Calu3 (cell line): ENCODE measurements around the gene MTREX. TPM values are rescaled to one million over a fixed set of nuclear protein-coding genes. Genes with fewer than 3 reads are reported as not detected.

Experiments used
- BruUV-seq: library from RNA; stranded (reverse); fragments of 400-500 nt; replicated peaks from 2 replicates; lab custom pipeline; 2021; lab: Mats Ljungman, UMichigan
- CTCF ChIA-PET: fragments of 300-600 bp; sonication (Branson Sonifier 250); formaldehyde crosslinking; loops from one replicate; lab custom pipeline; 2022; ENCODE audit warnings: antibody characterized with exemption; lab: Charles Lee
- DNase-seq: peaks from one replicate; pipeline ENCODE4 v3.0.0; 2022
- H3K27ac Mint-ChIP-seq: one replicate; pipeline ENCODE4 v1.8.0; 2022; ENCODE audit warnings: mixed read lengths; ENCODE audit not compliant: unreplicated experiment
- H3K27me3 Mint-ChIP-seq: one replicate; pipeline ENCODE4 v1.8.0; 2022; ENCODE audit warnings: mixed read lengths; ENCODE audit not compliant: unreplicated experiment
- H3K36me3 Mint-ChIP-seq: one replicate; pipeline ENCODE4 v1.8.0; 2022; ENCODE audit warnings: mild to moderate bottlenecking, moderate library complexity, mixed read lengths; ENCODE audit not compliant: insufficient read depth, unreplicated experiment
- H3K4me1 Mint-ChIP-seq: one replicate; pipeline ENCODE4 v1.8.0; 2022; ENCODE audit warnings: mild to moderate bottlenecking, low read depth, mixed read lengths; ENCODE audit not compliant: unreplicated experiment
- H3K4me3 Mint-ChIP-seq: one replicate; pipeline ENCODE4 v1.8.0; 2022; ENCODE audit warnings: mild to moderate bottlenecking, low read depth, moderate library complexity, mixed read lengths; ENCODE audit not compliant: unreplicated experiment
- H3K9me3 Mint-ChIP-seq: one replicate; pipeline ENCODE4 v1.8.0; 2022; ENCODE audit warnings: low read depth, mixed read lengths; ENCODE audit not compliant: unreplicated experiment
- intact Hi-C: fragments of 100-400 bp; cut with micrococcal nuclease; formaldehyde crosslinking; loops from one replicate; pipeline ENCODE4 v1.10.0; 2022; ENCODE audit not compliant: unreplicated experiment
- total RNA-seq: library from RNA; stranded (reverse); gene quantifications from 2 replicates; pipeline ENCODE4 v1.2.3, GENCODE V29; 2022
- TF ChIP-seq, protein P1 (sequence below): fragments of 200-600 bp; IDR thresholded peaks from one replicate; pipeline ENCODE4 v1.8.0; 2022; ENCODE audit warnings: antibody characterized with exemption; ENCODE audit not compliant: unreplicated experiment

MTREX gene
- total RNA-seq, 1 experiment from 2014 or later = 73.9 TPM

DNA sequence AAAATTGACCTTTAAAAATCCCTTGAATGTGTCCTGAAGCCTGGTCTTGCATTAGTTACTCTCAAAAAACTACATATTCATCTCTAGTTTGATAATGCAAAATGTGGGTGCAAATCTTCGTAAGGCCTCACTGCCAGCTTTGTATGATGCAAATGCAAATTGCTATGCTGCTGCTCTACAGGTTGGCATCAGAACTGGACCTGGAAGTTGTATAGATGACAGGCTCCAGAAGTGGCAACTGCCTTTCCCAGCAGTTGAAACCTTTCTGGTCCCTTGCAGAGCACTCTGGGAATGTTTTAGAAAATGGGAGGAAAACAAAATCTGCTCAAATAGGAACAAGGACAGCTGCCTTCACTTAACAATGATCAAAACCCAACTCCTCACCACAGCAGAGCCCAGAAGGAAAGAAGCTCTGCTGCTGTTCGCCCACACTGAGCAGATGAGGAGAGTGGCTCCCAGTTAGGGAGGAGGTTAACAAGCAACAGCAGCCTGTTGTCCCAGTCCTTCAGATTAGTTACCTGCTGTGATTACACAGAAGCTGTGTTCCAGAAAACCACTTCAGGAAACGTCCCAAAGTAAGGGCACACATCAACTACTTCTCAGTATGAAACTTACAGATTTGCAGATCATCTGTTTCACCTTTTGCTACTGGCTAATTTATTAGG, 133.4 kb downstream of the MTREX start:
- no peak overlapping the region for H3K27ac Mint-ChIP-seq
- BruUV-seq = no TSS peak
- H3K27me3 Mint-ChIP-seq = no peaks in the 10 kb centered on the region
- H3K36me3 Mint-ChIP-seq = peaks cover 17% of the 10 kb centered on the region
- H3K9me3 Mint-ChIP-seq = peaks cover 2% of the 10 kb centered on the region
- intact Hi-C loops = no loop called here
- no peak overlapping the region for H3K4me3 Mint-ChIP-seq
- TF ChIP-seq, protein P1, sequence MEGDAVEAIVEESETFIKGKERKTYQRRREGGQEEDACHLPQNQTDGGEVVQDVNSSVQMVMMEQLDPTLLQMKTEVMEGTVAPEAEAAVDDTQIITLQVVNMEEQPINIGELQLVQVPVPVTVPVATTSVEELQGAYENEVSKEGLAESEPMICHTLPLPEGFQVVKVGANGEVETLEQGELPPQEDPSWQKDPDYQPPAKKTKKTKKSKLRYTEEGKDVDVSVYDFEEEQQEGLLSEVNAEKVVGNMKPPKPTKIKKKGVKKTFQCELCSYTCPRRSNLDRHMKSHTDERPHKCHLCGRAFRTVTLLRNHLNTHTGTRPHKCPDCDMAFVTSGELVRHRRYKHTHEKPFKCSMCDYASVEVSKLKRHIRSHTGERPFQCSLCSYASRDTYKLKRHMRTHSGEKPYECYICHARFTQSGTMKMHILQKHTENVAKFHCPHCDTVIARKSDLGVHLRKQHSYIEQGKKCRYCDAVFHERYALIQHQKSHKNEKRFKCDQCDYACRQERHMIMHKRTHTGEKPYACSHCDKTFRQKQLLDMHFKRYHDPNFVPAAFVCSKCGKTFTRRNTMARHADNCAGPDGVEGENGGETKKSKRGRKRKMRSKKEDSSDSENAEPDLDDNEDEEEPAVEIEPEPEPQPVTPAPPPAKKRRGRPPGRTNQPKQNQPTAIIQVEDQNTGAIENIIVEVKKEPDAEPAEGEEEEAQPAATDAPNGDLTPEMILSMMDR = no peak
- CTCF ChIA-PET = no interaction called here
- DNase-seq = no peak
- H3K4me1 Mint-ChIP-seq = peaks cover 44% of the 10 kb centered on the region

DNA sequence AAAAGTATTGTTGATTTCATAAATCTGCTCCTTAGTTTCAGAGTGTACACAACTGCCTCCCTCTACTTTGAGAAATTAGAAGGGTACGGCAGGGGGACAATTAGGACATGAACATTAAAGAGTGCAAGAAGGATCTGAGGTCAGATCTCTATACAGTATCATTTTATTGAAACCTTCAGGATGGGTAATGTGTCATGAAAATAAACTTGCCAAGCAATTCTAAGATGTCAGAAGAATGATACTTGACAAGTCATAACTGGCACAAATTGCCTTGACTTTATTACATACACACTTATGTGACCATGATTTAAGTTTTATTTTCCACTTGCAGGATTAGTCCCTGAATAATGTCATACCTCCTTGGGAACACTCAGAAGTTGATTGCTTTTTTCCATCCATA, 134.2 kb downstream of the MTREX start:
- intact Hi-C loops = no loop called here
- DNase-seq = no peak
- no peak overlapping the region for H3K27ac Mint-ChIP-seq
- no peak overlapping the region for H3K4me3 Mint-ChIP-seq
- peaks cover 49% of the 10 kb centered on the region for H3K4me1 Mint-ChIP-seq
- CTCF ChIA-PET = no interaction called here
- H3K27me3 Mint-ChIP-seq = no peaks in the 10 kb centered on the region
- TF ChIP-seq, protein P1 = no peak
- no peaks in the 10 kb centered on the region for H3K9me3 Mint-ChIP-seq
- peaks cover 14% of the 10 kb centered on the region for H3K36me3 Mint-ChIP-seq
- BruUV-seq = no TSS peak

DNA sequence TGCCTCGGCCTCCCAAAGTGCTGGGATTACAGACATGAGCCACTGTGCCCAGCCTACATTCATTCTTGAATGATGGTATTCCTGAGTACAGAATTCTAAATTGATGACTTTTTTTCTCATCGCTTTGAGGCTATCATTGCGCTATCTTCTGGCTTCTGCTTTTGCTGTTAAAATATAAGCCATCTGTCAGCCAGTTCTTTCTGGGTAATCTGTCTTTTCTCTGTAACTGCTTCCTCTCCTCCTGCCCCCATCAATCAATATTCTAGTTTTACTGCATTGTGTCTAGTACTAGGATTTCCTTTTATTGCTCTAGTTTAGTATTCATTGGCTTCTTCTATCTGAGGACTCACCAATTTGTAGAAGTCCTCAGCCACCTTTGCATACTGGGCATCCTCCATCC, 138.0 kb downstream of the MTREX start:
- CTCF ChIA-PET = no interaction called here
- Mint-ChIP-seq H3K4me3 (no peak overlapping the region), H3K27me3 (no peaks in the 10 kb centered on the region), H3K9me3 (no peaks in the 10 kb centered on the region), H3K36me3 (no peaks in the 10 kb centered on the region), H3K4me1 (peaks cover 20% of the 10 kb centered on the region), H3K27ac (no peak overlapping the region)
- TF ChIP-seq, protein P1 = no peak
- intact Hi-C loops = no loop called here
- BruUV-seq = no TSS peak
- DNase-seq = no peak

DNA sequence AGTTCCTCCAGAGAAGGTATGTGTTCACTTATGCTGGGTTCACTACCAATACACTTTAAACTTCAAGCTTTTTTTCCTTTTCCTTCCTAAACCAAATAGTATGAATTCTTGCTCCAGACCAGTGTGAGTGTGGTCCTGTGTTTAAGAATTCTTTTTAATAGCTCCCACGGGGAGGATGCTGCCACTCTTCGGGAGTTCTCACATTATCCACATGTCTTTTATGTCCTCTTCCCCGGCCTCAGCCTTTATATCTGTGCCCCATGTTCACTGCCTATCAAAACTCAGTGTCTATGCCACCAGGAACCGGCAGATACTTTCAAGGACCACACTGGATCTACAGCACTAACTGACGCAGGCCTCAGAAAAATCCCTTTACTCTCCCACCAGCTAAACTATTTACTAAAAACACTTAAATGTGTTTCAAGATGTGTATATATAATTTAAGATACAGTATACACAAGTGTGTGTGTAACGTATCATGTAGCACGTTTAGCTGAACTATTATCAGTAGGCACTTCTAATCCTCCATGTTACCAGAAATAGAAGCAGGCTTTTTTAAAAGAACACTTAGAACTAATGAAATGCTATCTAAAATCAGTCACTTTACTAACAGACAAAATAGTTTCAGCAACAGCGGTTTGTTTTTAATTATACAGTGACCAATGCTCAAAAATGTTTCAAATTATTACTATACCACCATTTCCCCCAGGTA, 139.0 kb downstream of the MTREX start:
- intact Hi-C loops = no loop called here
- no peak for DNase-seq
- no peak overlapping the region for H3K27ac Mint-ChIP-seq
- no peaks in the 10 kb centered on the region for H3K9me3 Mint-ChIP-seq
- H3K4me3 Mint-ChIP-seq = no peak overlapping the region
- TF ChIP-seq, protein P1 = no peak
- peaks cover 20% of the 10 kb centered on the region for H3K4me1 Mint-ChIP-seq
- BruUV-seq = no TSS peak
- CTCF ChIA-PET = no interaction called here
- H3K36me3 Mint-ChIP-seq = no peaks in the 10 kb centered on the region
- H3K27me3 Mint-ChIP-seq = no peaks in the 10 kb centered on the region
